ENCODE measurements around the gene DNM1.
A peak's percentile ranks its signal among the peaks of the same experiment; 100 is the strongest.

DNM1 gene

DNA sequence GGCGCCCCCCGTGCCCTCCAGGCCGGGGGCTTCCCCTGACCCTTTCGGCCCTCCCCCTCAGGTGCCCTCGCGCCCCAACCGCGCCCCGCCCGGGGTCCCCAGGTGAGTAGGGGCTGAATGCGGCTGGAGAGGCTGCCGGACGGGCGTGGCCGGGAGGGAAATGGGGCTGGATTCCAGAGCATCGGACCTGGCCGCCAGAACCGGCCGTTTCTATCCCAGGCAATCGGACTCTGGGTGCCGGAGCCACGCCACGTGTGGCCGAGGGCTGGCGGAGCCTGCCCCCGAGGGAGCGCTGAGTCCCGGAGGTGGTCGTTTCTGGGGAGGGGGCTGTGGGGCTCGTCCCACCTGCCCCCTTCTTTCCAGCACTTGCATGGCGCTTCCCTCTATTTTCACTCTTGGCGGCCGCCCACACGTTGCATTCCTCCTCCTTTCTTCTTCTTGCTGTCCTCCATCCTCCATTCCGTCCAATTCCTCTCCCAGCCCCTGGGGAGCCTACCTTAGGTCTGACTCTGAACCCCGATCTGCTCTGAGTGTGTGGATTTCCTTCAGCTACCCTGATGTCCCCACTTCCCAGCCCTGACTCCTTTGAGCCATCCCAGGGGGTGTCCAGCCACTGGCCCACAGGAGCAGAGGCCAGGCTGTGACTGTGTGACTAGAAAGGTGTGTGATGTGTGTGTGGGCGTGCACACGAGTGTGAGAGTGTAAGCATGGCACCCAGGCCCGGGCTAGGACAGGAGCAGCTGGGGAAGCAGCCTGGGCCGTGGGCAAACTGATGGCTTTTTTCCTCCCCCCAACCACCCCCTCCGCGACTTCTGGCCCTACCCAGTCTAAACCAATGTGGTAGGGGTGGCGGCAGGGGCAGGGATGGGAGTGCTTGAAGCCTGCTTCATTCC is 47.9 kb downstream of the DNM1 start:
- no peak for DNase-seq (ENCODE audit: low read depth in 2 of 2)

- DNase-seq (ENCODE audit: low read depth in 2 of 2), result no peak
Measured at GRCh38 chr9:128251732-128252100, 48.5 kb downstream of the DNM1 start.

GRCh38 chr9:128252317-128253139 is 49.3 kb downstream of the DNM1 start:
- no peak for DNase-seq (ENCODE audit: low read depth in 2 of 2)

DNA sequence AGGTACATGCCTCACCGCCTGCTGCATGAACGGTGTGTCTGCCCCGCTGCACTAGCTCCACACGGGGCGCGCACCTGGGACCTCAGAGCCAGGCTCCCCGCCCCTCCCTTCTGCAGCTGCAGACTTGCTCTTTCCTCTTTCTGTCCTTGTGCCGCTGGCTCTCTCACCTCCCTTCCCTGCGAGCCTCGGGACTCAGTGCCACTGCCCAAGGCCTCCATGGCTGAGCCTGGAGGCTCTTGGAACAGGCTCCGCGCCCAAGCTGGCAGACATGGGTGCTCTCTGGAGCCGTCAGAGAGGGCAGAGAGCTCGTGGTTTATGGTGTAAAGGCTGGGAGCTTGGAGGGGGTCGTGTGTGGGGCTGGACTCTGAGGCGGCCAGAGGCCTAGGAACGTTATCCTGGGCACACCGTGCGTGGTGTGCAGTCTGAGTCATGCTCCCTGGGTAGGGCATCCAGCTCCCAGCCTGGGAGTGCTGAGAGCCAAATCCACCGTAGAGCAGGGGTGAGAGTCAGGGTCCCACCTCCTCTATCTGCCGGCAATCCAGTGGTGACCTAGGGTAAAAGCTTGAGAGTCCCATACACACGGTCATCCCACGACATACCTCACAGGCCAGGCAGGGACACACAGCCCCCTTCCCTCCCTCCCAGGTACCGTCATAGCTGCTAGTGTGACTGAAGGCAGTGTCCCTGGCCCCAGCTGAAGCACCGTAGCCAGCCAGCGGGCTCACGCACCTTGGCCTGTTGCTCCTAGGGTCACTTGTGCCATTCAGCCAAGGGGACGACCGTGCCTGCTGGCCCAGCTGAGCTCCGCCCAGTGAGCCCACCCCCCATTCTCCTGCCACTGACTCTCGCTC is 50.2 kb downstream of the DNM1 start:
- no peak for DNase-seq (ENCODE audit: low read depth in 2 of 2)

DNA sequence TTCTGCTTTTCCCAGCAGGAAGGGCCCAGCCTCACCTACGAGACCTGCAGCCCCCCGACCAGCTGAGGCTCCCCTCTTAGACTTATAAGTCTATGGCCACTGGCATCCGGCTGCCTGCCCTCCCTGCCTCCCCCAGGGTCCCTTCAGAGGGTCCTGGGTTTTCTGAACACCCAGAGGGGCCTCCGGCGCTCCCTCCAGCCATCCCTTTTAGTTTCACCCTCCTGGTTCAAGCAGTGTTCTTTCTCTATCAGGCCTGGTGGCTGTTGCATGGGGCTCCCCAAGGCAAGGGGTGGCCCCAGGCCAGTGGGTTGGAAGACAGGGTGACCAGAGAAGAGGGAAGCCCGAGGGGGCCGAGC is 50.8 kb downstream of the DNM1 start:
- no peak for DNase-seq (ENCODE audit: low read depth in 2 of 2)

DNA sequence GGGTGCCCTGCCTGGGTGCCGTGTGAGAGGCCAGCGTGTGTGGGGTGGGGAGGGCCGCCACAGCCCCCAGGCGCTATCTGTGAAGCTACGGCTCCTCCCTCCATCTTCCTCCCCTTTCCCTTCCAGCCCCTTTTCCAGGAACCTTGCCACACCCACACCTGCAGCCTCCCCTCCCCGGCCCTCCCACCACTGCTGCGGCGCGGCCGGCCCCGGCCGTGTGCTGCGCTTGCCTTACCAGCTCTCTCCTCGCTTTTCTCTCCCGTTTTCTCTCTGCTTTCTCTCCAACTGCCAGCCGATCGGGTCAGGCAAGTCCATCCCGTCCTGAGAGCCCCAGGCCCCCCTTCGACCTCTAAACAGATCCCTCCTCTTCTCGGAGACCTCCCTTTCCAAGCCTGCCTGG is 51.2 kb downstream of the DNM1 start:
- DNase-seq (ENCODE audit: low read depth in 2 of 2), result no peak

DNA sequence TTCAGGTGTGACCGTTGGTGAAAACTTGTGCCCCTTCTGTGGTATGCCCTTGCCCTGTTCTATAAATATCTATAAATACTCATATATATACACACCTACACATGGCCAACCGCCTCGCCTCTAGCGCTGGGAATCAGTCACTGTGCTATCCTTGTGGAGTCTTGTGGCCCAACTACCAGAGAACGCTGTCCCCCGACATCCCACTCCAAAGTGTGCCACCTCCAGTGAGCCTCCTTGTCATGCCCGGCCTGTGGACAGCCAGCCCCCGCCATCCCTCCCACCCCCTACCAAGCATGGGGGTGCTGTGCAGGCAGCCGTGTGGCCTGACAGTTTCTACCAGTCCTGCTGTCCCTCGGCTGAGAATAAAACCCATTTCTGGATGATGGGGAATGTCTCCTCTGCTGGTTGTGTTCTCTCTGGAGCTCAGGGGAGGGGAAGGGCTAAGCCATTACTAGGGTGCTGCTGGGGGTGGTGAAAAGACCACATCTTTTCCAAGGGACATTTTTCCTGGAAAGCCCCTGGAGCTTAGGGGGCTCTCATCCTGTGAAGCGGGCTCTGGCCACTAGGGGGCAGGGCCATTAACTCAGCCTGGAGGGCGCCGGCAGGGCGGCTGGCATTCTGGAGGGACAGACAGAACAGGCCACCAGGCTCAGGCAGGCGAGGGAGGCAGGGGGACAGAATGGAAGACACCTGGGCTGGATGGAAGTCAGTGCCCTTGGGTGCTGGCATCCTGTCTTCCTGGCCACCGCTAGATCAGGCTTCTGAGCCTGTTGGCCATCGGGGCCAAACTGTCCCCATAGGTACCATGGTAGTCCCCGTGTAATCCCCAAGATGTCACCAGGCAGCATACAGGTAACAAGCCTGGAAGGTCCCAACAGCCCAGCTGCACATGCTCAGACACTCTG is 51.9 kb downstream of the DNM1 start:
- peak; percentile 32 to 54 for DNase-seq (ENCODE audit: low read depth in 2 of 2)

DNA sequence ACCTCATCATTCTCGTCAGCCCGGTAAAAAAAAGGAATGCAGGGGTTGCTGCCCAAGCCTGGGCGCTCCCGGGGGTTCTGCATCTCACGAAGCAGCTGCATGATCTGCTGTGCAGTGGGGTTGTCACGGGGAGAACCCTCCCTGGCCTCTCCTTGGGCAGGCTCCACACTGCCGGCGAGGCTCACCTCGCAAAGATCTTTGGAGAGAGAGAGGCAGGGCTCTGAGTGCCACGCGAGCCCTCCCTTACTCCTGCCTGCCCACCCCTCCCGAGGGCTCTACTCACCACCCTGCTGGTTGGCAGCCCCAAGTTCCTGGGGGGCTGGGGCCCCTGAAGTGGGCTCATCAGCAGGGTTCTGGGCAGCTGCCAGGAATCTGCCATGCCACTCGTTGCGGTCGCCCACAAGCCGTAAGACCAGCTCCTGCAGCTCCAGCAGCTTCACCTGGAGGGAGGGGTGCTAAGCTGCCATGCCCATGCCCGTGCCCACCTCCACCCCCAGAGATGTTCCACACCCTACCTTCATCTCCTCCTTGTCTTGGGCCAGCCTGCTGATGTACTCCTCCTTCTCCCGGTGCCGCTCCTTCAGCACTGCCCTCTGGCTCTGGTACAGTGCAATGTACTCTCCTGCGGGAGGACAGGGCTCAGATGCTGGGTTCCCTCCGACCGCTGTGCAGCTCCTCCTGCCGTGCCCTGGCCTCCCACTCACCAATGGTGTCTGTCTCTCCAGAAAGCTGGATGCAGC is 54.1 kb downstream of the DNM1 start:
- DNase-seq (ENCODE audit: low read depth in 2 of 2), result no peak

DNA sequence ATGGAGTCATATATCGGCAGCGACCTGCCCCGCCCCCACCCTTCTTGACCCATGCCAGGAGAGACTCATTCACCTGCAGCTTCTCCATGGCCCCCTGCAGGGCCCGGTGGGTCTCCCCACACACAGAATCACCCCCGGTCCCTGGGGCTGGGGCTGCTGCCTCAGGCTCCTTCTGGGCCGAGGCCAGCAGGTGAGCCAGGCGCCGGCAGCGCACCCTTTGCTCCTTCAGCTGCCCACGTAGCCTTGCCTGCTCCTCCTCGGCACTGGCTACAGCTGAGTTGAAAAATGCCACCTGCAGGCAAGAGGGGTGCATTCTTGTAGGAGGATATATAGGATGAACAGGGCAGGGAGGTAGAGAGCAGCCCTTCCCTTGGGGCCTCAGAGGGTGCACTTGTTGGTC is 54.7 kb downstream of the DNM1 start:
- no peak for DNase-seq (ENCODE audit: low read depth in 2 of 2)

- DNase-seq (ENCODE audit: low read depth in 2 of 2), result no peak
Measured at GRCh38 chr9:128258326-128258725, 55.1 kb downstream of the DNM1 start.

DNA sequence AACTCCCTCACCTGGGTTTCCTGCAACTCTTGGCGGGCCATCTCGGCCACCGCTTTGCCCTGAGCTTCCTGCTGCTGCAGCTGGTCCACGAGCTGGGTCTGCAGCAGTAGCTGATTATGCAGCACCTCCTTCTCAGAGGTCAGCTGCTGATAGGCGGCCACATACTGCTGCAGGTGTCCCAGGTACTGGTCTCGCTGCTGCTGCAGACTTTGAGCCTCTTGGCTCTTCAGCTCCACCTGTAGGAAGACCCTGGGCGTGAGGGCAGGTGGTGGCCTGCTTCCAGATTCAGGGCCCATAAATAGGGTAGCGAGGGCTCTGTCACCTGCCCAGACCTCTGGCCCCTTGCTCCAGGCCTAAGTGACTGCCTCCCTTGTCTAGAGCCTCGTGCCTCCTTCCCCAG is 56.0 kb downstream of the DNM1 start:
- no peak for DNase-seq (ENCODE audit: low read depth in 2 of 2)

DNA sequence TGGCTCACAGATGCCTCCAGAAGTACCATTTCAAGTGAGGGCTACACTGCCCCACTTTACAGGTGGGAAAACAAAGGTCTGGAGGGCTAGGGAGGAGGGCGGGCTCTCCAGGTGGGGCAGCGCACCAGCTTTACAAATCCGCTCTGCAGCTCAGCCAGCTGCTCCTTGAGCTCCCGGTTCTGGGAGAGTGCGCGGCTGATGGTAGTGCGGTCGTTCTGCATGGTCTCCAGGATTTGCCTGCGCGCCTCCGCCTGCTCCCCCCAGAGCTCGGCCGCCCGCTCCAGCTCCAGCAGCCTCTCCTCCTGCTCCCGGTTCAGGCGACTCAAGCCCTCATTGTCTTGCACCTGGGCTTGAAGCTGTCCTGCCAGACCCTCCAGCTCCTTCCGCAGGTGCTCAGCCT is 57.2 kb downstream of the DNM1 start:
- no peak for DNase-seq (ENCODE audit: low read depth in 2 of 2)

DNA sequence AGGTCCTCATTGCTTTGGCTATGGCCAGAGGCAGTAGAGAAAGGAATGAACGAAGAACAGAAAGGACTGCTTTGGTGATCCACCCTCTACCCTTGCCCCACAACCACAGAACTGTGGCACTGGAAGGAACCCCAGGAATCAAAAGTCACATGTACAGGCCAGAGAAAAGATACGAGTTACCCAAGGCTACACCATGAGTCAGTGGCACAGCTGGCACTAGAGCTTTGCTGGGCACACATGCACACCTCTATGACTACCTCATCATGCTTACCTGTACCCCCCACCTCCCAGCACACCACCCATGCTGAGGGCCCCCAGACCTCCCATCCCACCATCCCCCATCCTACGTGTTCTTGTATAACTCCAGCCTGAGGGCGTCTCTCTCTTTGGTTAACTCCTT is 59.5 kb downstream of the DNM1 start:
- no peak for DNase-seq (ENCODE audit: low read depth in 2 of 2)

DNA sequence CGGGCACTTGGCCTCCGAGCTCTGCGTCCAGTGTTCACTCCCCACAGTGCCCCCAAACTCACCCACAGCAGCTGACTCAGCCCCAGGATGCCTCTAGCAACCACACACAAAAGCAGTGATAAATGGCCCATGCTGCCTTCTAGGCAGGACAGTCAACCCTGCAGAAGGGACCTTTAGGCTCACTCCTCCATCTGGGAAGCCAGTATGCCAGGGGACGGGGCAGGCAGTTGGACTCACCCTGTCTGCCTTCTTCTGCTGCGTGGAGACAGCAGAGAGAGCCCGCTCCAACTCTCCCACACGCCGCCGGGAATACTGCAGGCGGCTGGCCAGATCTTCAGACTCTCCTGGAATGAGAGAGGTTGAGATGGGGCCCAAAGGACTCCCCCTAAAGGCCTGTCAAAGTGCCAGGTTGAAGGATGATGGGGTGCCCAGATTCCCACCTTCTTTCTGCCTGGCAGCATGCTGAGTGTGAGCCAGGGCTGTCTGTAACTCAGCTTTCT is 62.2 kb downstream of the DNM1 start:
- no peak for DNase-seq (ENCODE audit: low read depth in 2 of 2)

DNA sequence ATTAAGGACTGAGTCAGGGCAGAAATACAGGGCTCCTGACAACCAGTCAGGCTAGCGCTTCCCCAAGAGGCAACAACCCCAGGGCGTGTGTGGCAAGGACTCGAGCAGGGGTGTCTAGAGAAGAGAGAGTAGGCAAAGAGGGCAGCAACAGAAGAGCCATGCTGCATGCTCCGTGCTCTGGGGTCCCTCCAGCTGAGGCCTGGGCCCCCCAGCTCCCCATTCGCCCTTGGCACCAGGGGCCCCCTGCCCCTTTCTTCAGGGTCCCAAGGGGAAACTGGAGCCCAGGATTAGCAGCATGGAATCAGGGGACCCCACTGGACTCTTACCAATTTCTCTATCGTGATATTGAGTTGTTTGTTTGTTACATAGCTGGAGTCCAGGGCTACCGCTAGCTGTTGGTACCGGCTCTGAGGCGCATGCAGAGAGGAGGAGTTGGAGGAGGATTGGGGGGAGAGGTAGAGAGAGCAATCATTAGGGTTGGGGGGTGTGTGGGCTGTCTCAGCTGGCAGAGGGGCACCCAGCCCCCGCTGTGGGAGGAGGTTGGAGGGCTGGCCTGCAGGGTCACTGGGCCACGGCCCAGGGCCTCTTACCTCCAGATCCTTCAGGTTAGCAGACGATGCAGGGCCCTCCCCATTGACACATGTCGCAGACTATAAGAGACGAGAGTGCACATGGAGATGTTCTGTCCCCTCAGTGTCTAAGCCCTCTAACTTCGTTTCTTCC is 63.9 kb downstream of the DNM1 start:
- no peak for DNase-seq (ENCODE audit: low read depth in 2 of 2)

GRCh38 chr9:128271112-128271511 is 67.9 kb downstream of the DNM1 start:
- no peak for DNase-seq (ENCODE audit: low read depth in 2 of 2)

- no peak for DNase-seq (ENCODE audit: low read depth in 2 of 2)
Measured at GRCh38 chr9:128271512-128271911, 68.3 kb downstream of the DNM1 start.

- DNase-seq (ENCODE audit: low read depth in 2 of 2), result no peak
Measured at GRCh38 chr9:128274245-128274644, 71.1 kb downstream of the DNM1 start.

- DNase-seq (ENCODE audit: low read depth in 2 of 2), result no peak
Measured at GRCh38 chr9:128275198-128276007, 72.2 kb downstream of the DNM1 start, which contains the start of gene GOLGA2. TSS of gene GOLGA2 (minus strand) at chr9:128276007. CDS start at chr9:128275976, 31 bp downstream.
